Measurements from ENCODE around the gene CCDC169.

DNA sequence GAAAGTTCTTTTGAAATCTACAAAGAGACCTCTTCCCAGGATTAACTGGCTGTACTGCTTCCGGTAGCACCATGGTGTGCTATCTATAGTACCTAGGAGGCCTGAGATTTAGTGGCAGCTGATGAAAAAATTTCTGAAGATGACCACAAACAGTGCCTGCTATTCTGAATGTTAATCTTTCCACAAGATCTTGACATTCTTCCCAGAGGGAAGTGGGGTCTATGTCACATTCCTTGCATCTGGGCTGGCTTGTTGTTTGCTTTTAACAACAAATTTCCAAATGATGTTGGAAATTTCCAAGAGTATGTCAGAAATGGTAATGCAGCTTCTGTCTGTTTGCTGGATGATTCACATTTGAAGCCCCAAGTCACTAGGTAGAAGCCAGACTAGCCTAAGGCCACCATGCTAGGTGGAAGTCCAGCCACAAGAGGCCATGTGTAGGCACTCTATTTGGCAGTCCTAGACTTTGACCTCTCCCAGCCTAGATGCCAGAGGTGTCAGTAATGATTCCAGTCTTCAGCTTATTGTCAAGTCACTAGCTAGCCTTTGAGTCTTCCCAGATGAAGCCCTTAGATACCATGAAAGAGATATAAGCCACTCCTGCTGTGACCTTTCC lies 26.4 kb upstream of the CCDC169 start:
- TF ChIP-seq, protein P1, sequence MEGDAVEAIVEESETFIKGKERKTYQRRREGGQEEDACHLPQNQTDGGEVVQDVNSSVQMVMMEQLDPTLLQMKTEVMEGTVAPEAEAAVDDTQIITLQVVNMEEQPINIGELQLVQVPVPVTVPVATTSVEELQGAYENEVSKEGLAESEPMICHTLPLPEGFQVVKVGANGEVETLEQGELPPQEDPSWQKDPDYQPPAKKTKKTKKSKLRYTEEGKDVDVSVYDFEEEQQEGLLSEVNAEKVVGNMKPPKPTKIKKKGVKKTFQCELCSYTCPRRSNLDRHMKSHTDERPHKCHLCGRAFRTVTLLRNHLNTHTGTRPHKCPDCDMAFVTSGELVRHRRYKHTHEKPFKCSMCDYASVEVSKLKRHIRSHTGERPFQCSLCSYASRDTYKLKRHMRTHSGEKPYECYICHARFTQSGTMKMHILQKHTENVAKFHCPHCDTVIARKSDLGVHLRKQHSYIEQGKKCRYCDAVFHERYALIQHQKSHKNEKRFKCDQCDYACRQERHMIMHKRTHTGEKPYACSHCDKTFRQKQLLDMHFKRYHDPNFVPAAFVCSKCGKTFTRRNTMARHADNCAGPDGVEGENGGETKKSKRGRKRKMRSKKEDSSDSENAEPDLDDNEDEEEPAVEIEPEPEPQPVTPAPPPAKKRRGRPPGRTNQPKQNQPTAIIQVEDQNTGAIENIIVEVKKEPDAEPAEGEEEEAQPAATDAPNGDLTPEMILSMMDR (IDR thresholded peaks at IDR 0.05) = no peak
- no peak for TF ChIP-seq POLR2A (IDR thresholded peaks at IDR 0.05)

Data from esophagus squamous epithelium (tissue), 4 donors.